ENCODE results near the gene ETV1. TPM values are rescaled to one million over a fixed set of nuclear protein-coding genes. Genes with fewer than 3 reads are reported as not detected.

The ETV1 gene
- total and polyA plus RNA-seq, 2 of the 4 experiments (the other 2 are of a cell fraction) = 8.6 to 21.1 TPM

DNA sequence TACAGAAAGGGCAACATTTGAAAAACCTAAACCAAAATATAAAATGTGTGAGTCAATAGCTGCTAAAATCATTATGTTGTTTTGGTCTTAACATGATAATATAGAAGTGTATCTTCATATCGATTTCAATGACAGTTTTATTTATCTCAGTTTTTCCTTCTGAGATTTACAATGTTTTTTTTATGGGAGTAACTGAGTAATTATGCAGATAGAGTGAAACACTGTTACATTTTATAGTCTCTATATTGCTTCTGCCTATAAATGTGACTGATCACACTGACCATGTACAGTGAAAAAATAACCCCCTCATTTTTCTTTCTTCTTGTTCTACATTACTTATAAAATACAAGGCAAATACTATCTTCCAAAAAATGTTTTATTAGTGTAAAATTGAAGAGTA lies 81.6 kb downstream of the ETV1 start:
- ATAC-seq (ENCODE audit: low read depth) (no peak), DNase-seq (no peak)
- no peak for TF ChIP-seq SMC3 (IDR thresholded peaks at IDR 0.05; ENCODE audit: low read depth, low read length)
- no peak for TF ChIP-seq MAZ (IDR thresholded peaks at IDR 0.05; ENCODE audit: borderline replicate concordance, low read depth, low read length)
- no peak for TF ChIP-seq CEBPB (IDR thresholded peaks at IDR 0.05; ENCODE audit: low read depth, low read length)
- TF ChIP-seq MAFK (IDR thresholded peaks at IDR 0.05; ENCODE audit: low read depth, low read length) = no peak
- no peak for TF ChIP-seq CHD1 (IDR thresholded peaks at IDR 0.05; ENCODE audit: low read depth, low read length)
- TF ChIP-seq, protein P1, sequence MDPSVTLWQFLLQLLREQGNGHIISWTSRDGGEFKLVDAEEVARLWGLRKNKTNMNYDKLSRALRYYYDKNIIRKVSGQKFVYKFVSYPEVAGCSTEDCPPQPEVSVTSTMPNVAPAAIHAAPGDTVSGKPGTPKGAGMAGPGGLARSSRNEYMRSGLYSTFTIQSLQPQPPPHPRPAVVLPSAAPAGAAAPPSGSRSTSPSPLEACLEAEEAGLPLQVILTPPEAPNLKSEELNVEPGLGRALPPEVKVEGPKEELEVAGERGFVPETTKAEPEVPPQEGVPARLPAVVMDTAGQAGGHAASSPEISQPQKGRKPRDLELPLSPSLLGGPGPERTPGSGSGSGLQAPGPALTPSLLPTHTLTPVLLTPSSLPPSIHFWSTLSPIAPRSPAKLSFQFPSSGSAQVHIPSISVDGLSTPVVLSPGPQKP (IDR thresholded peaks at IDR 0.05; ENCODE audit: borderline replicate concordance, low read depth, low read length) = no peak
- TF ChIP-seq CTCF (conservative IDR thresholded peaks at IDR 0.05; ENCODE audit: low read depth, low read length) = no peak
- Histone ChIP-seq H2BK120ac (ENCODE audit: low read depth, low read length) (no peak overlapping the region), H3K79me1 (ENCODE audit: low read depth in 1 of 2, low read length in 2 of 2) (no peaks in the 10 kb centered on the region), H2BK20ac (ENCODE audit: low read depth, low read length) (no peak overlapping the region), H2BK15ac (ENCODE audit: low read depth, low read length) (no peak overlapping the region), H2BK5ac (ENCODE audit: low read depth, low read length, poor library complexity, severe bottlenecking) (no peak overlapping the region), H3K27ac (ENCODE audit: insufficient read depth, low read length) (no peak overlapping the region), H3K23ac (ENCODE audit: low read depth, low read length) (no peak overlapping the region), H2AK5ac (ENCODE audit: low read depth, low read length) (no peak overlapping the region), H2AK9ac (replicated peaks; ENCODE audit: low read depth, low read length, poor library complexity) (no peak overlapping the region), H3K9me1 (ENCODE audit: insufficient read depth, low read length) (peaks cover 3% of the 10 kb centered on the region), H3K36me3 (ENCODE audit: control insufficient read depth, insufficient read depth, low read length) (peaks cover 5% of the 10 kb centered on the region; the same call in 1 of the 2 replicates), H4K20me1 (ENCODE audit: insufficient read depth, low read length) (no peaks in the 10 kb centered on the region), H3K4me1 (ENCODE audit: control insufficient read depth, insufficient read depth, low read length) (peaks cover 4% of the 10 kb centered on the region; the same call in 1 of the 2 replicates), H3K9ac (ENCODE audit: low read depth, low read length) (no peak overlapping the region), H3K4me2 (ENCODE audit: low read depth, low read length) (no peak overlapping the region), H3K56ac (ENCODE audit: extremely low read depth, insufficient read depth, low read length) (no peak overlapping the region), H2AFZ (replicated peaks; ENCODE audit: low read length, poor library complexity) (no peak overlapping the region), H3K4ac (ENCODE audit: low read depth, low read length) (no peak overlapping the region), H3K18ac (ENCODE audit: low read depth, low read length) (no peak overlapping the region), H3K4me3 (ENCODE audit: insufficient read depth, low read depth, low read length) (no peak overlapping the region), H4K5ac (ENCODE audit: low read depth, low read length) (no peak overlapping the region), H3K27me3 (ENCODE audit: control insufficient read depth, insufficient read depth, low read length) (no peaks in the 10 kb centered on the region), H3K14ac (replicated peaks; ENCODE audit: low read depth, low read length) (no peak overlapping the region), H4K91ac (ENCODE audit: insufficient read depth, low read depth, low read length) (no peak overlapping the region), H4K8ac (ENCODE audit: low read depth in 2 of 2, low read length in 2 of 2) (no peak overlapping the region), H3K9me3 (ENCODE audit: control insufficient read depth, insufficient read depth, low read length) (no peaks in the 10 kb centered on the region)
- in situ Hi-C loops (cut with MboI; ENCODE audit: low sequenced_read_pairs) (no loop called here), dilution Hi-C loops (cut with HindIII; ENCODE audit: low sequenced_read_pairs, unreplicated experiment) (no loop called here), intact Hi-C loops (cut with micrococcal nuclease) (no loop called here)
- WGBS, 2 experiments (ENCODE audit: extremely low coverage in 2 of 2, insufficient read length in 1 of 2) = no CpG with 5 or more reads among the region's 1 CpG
- ChIA-PET POLR2A (ENCODE audit: unreplicated experiment) (no interaction called here), CTCF (no interaction called here)
- BruUV-seq (replicated peaks) = no TSS peak
